DMS114 treated with DMSO at 0.1 percent for 48 hours (cell line): ENCODE results near the gene TNFRSF19.
"Not testable (repeated sequence)": the region's sequence is repeated elsewhere in the genome, so short reads cannot be mapped to it uniquely, and the experiment has no call there.

Source experiments
- DNase-seq: peaks from one replicate; lab custom pipeline; 2025; ENCODE audit not compliant: unreplicated experiment; lab: John Stamatoyannopoulos, UW

TNFRSF19 gene

DNA sequence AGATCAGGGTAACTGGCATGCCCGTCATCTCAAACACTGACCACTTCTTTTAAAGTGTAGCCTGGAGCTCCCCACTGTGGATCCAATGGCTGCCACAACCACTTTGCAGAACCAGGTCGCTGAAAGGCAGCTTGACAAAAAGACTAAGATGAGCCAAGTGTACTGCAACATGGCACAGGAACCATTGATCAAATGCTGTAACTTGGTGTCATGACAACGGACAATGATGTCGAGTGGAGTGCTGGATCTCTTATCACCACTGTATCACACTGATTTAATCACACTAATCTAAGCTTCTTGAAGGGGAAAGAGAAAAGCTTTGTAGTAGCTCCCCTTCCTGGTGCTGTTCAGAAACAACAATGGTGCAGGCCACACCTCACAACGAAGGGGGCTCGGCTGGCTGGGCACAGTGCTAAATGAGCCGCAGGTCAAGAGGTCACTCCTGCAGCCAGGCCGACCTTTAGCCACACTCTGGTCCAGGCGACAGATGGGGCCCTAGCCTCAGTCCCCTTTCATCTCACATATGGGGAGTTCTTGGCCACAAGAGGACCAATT is 2.2 kb upstream of the TNFRSF19 start:
- no peak for DNase-seq

DNA sequence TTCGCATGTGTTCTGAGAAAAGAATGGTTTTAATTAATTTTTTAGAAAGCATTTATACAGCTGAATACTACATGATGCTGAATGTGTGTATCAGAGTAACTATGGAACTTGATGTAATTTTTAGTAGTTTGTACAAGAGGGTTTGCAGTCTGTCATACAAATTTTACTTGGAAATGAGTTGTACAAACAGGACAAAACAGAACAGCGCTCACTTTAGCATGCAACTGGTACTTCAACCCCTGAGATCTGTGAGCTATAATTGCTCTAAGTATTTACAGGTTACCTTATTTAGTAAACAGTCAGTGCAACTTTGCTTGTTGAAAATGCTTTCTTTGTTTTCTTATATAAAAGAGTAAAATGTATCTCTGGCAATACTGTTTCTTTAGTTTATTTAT is 706 bp downstream of the TNFRSF19 start:
- DNase-seq = no peak

DNA sequence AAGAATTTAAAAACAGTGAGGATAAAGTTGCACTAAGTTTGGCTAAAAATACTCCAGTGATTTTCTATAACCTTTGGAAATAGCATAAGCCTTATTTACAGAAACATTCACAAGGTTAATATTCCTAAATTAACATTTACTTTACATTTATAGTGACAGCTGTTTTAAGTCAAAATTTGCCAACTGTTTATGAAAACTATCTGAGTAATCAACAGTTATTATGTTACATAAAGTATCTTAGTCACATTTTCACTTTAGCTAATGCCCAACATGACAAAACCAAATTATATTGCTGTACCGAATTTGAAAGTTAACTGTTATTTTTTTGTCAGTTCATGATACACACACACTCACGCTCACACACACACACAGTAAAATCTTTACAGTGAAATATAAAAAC is 1.2 kb downstream of the TNFRSF19 start:
- no peak for DNase-seq

DNA sequence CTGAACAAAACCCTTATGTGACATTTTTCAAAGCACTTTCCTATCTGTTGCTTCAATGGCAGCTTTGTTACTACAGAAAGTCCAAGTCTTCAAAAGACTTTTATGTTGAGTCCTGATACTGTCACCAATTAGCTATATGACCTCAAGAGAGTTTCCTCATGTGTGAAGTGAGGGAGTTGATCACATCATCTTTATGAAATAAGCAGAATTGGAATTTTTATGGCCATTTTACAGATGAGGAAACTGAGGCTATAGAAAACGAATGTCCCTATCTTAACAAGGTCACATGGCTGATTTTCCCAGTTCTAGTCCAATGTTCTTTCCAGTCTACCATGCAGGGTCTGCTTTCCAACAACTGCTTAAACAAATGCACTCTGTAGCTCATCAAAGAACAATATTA is 2.6 kb downstream of the TNFRSF19 start:
- DNase-seq = no peak

DNA sequence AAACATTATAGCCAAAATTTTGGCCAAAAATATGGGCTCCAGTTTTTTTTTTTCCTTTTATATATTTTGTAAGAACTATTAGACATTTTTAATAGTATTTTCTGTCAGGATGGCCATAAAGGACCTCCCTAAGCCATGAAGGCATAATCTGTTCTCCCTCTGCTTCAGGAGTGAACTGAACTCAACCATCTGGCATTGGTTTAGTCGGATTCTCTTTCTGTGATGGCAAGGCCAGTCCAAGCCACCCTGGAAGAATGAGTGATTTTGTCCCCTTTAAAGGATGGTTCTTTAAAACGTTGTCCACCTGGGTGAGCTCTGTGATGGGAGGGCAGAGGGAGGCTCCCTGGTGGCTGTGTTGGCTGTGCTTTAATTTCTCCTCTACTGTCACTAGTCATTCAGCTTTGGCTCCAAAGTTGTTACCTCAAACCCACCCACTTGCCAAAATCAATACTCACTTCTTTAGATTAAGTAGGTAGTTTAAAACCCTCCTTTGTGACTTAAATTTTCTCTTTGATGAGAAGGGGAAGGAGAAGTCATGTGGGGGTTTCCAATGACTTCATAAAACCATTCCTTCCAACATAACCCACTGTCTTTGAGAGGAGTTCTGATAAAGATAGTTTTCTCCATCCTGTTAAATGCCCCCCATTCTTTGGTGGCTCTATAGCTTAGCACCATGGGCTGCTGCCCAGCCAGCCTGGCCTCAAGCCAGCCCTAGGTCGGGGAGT is 4.4 kb downstream of the TNFRSF19 start:
- DNase-seq = no peak

DNA sequence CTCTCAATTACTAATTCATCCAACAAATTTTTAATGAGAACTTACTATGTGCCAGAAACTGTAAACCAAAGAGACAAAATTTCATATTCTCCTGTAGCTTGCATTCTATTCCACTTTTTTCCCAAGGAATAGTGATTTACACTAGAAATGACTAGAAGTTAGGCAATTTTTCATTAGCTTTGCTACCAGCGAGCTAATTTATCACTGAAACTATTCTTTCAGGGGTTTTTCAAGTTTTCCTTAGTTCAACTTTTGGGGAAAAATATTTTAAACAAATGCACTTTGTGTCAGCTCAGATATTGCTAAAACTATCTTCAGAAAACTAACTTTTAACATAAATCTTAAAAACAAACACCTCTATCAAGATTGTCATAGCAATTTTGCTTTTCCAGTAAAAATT is 5.4 kb downstream of the TNFRSF19 start:
- DNase-seq = no peak

DNA sequence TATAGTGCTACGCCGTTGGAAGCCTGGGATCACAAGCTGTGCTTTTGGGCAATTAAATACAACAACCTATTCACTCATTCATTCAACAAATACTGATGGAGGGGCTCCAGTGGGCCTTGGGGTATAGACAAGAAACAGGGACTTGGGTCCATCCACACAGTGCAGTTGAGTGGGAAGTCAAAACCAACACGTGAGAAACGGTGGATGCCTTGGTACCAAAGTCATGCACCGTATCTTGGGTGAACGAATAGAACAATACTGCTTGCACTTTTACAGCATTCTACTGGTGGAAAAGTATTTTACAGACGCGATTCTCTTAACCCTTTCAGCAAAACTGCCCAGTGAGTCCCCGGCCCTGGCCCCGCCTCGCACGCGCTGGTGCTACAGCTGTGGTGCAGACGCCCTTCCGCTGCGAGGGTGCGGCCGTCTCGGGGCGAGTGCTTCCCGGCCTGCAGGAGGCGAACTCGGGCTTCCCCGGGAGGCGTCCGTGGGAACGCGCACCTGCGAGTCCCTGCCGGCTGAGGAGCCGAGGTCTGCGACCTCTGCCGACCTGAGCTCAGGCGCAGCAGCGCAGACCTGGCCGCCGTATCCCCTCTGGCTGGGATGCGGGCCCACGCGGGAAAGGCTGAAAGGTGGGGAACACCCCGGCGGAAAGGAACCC is 8.3 kb downstream of the TNFRSF19 start:
- peak; percentile 43 for DNase-seq

DNA sequence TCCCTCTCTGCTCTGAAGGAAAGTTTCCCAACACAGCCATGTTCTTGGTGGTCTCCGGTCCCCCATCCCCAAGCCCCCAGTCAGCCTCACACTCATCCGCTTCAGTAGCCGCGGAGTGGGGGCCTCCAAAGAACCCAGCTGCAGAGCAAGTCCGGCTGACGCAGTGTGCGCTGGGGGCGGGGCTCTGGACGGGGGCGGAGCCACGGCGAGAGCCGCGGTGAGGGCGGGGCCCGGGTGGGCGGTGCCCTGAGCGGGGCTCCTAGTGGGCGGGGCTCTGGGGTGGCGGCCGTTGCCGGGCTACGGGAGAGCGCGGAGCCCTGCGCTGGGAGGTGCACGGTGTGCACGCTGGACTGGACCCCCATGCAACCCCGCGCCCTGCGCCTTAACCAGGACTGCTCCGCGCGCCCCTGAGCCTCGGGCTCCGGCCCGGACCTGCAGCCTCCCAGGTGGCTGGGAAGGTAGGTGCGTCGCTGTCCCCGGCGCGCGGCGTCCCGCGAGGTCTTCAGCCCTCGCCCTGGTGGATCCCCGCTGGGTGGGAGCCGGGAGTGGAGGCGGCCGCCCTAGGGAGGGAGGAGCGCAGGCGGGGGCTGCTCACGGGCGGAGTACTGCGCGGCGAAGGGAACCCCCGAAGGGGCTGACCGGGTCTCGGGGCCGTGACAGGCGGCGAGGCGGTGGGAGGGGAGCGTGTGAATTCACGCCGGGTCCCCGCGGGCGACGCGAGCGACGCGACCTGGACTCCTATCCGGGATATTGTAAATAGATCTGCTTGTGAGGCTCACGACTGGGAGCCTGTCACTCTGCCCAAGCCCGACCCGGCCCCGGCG is 9.1 kb downstream of the TNFRSF19 start:
- no peak for DNase-seq

DNA sequence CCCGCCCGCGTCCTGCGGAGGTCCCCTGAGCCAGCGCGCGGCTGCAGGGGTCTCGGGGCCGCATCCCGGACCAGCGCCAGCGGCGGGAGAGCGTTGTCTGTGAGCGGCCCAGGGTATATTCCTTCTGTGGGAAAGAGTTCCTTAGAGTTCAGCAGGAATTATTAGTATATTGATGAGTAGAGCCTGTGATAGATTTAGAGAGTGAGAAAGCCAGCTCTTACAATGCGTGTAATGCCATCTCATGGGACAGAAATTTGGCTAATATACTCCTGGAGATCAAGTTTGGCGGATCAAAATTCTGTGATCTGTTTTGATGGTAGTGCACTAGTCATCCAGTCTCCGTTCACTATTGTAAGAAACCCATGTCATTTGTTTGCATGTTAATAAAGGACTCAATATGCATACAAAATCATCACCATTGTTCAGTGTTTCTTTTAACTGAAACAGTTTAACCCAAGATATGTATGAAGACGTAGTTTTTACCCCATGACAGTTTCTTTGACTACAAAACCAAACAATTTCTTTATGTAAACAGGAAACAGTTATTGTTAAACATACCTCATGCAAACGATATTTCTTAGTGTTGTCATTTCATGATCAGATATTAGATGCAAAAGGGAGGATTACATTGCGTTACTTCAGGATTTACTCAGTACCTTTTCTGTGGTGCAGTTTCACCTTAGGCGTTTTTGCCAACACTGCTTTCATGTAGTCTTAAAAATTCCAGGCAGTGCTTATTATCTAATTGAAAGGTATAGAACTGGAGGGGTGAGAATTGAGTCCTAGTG is 9.9 kb downstream of the TNFRSF19 start:
- no peak for DNase-seq

DNA sequence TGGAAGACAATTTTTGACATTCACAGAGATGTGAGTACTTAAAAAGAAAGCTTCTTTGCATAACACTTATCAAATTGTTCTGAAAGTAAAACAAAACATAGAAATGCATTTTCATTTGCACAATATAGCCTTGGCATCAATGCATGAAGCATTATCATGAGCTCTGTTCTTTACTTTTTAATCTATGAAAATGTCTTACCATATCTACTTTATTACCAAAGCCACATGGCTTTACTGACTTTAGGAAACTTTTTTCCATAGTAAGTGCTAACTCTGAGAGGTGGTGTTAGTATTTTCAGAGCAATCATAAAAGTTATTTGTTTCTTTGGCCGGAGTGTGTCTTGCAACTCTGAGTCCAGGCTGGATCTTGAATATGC is 10.5 kb downstream of the TNFRSF19 start:
- no peak for DNase-seq

DNA sequence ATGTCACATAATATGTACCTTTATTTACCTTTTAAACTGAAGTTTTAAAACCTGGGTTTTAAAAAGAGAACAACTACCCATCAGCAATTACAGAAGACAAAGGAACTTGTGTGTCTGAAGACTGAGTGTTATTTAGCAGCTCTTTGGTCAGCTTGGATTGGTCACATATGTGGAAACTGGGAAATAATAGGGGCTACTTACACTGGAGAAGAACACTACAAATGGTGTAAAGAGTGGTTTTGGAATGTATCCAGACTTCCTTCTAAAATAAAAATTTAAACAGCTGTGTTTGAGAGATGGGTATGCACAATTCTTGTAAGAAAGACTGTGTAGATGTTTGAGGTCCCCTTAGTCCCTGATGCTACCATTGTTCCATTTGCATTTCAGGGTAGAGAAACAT is 13.3 kb downstream of the TNFRSF19 start:
- no peak for DNase-seq

DNA sequence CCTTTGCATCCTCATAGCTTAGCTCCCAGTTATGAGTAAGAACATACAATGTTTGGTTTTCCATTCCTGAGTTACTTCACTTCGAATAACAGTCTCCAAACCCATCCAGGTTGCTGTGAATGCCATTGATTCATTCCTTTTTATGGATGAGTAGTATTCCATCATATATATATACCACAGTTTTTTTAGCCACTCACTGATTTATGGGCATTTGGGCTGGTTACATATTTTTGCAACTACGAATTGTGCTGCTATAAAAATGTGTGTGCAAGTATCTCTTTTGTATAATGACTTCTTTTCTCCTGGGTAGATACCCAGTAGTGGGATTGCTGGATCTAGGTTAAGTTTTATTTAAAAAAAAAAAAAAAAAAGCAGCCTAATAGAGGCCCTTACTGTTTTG is 14.1 kb downstream of the TNFRSF19 start:
- no peak for DNase-seq

DNA sequence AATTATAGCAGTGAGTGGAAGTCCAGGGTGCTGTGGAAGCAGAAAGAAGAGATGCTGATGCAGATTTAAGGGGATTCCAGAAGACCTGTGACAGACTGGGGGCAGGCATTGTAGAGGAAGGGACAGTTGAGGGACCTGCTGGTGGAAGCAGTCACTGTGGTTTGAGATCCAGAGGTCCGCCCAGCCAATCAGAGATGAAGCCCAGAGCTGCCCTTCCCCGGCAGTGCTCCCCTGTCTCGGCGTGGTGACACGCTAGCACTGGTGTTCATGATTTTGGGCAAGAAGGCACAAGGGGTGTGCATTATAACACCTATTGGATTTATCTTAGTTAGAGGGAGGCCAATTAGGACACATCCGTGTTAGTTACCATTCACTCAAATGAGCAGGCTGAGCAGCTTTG is 16.1 kb downstream of the TNFRSF19 start:
- no peak for DNase-seq

DNA sequence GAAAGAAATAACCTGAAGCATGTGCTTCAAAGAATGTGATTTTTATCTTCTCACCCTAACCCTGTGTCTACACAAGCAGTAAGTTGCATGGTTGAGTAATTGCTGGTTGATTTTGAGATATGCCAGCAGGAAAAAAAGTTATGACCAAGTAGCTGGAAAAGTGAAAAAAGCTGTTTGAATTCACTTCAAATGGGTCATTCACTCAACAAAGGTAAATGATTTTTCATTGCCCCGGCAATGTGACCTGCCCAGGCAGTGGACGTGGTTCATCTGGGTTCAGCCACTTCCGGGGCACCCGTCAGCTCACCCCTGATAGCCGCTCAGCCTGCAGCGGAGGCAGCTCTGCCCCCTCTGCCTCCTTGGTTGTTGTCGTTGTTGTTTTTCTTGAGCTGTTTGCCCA is 18.5 kb downstream of the TNFRSF19 start:
- DNase-seq = no peak

DNA sequence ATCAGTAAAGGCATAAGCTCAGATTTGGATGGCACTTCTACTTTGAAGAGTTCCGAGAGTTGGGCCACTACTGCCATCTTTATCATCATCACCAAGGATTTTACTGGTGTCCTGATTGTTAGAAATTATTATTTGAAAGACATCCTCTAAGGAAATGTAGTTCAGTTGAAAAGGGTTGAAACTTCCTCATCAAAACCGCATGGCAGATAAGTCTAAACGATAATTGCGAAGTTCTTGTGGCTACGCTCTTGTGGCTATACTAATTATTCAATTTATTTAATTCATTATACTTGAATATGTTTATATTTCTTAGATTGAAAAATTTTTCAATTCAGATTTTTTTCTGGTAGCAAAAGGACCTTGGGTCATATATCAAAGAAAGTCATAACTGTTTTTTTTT is 22.4 kb downstream of the TNFRSF19 start:
- no peak for DNase-seq

DNA sequence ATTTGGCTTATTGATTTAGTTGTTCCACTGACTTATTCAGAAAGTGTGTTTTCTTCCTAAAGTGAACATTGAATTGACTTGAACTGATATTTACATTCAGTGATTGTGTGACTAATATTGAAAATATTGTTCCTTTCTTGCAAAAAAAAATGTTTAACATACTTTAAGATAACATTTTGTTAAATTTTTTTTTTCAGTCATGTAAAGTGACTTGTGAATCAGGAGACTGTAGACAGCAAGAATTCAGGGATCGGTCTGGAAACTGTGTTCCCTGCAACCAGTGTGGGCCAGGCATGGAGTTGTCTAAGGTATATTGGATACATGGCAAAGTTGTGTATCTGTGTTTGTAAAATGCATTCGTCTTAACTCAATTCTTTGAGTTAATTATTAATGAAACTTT is 22.9 kb downstream of the TNFRSF19 start:
- no peak for DNase-seq

DNA sequence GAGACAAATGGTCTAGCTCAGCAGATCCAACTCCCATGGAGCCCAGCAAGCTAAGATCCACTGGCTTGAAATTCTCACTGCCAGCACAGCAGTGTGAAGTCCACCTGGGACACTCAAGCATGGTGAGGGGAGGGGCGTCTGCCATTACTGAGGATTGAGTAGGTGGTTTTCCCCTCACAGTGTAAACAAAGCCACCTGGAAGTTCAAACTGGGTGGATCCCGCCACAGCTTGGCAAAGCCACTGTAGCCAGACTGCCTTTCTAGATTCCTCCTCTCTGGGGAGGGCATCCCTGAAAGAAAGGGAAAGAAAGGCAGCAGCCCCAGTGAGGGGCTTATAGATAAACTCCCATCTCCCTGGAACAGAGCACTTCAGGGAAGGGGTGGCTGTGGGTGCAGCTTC is 24.1 kb downstream of the TNFRSF19 start:
- DNase-seq = not testable (repeated sequence)

DNA sequence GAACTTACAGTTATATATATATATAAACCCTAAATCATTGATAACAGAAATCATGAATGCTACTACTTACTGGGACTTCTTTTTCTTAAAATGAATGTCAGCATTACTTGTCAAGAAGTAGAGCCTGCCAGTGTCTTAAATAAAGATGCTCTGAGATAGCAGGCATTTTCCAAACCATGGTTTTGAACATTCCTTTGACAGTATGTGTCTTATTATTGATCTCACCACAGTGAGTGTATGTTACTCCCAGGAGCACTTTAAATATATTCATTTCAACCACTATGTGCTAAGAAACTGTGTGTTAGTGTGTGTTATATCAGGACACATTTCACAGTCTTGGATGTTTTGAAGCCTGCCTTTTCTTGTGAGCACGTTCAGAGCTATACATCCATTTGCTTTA is 28.2 kb downstream of the TNFRSF19 start:
- DNase-seq = no peak

DNA sequence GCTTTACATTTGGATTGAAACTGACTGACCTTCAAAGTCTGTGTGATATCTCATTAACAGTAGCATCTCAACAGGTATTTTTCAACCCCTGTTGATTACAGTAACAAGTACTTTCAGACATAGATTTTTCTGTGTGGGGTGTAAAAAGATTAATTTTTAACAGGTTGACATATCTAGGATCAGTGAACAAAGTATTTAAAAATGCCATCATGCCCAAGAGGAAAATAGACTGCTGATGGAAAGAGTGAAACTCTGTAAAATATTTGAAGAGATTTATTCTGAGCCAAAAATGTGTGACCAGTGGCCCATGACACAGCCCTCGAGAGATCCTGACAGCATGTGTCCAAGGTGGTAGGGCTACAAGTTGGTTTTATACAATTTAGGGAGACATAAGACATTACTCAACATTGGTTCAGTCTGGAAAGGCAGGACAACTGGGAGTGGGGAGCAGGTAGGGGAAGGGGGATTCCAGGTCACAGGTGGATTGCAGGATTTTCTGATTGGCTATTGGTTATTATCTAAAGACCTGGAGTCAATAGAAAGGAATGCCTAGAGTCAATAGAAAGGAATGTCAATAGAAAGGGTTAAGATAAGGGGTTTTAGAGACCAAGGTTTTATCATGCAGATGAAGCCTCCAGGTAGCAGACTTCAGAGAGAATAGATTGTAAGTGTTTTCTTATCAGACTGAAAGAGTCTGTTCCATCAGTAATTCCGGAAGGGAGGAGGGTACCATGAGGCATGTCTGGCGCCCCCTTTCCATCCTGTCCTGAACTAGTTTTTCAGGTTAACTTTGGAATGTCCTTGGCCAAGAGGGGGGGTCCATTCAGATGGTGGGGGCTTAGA is 29.1 kb downstream of the TNFRSF19 start:
- no peak for DNase-seq

DNA sequence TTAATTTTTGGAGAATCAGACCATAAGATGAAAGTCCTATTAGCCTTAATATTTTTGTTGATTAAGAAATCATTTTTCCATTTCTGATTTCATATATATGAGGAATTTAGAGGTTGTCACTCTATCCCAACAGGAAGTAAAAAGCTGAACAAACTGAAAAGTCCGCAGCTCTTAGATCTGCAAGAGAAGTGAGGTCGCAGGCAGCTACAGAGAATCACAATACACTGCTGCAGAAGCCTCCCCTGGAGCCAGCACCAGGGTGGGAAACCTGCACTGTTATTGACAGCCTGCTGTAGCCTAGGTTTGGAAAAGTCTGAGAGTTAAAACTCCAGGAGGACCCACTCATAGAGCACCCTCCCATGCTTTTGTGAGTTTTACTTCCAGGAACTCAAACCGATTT is 29.9 kb downstream of the TNFRSF19 start:
- no peak for DNase-seq
